IMR-90 (cell line): Measurements from ENCODE around the gene PRMT2. TPM values are rescaled to one million over a fixed set of nuclear protein-coding genes. Genes with fewer than 3 reads are reported as not detected.
A peak's percentile ranks its signal among the peaks of the same experiment; 100 is the strongest.

ENCODE experiments used
- ATAC-seq: fragments of 200-7000 bp; cut with Tn5 transposase; 2 replicates; pipeline ENCODE4 v1.9.1; 2020; ENCODE audit warnings: low read depth, mild to moderate bottlenecking, moderate library complexity
- BruUV-seq: library from RNA; stranded (reverse); fragments of 400-500 nt; replicated peaks from 2 replicates; lab custom pipeline; 2021; lab: Mats Ljungman, UMichigan
- CTCF ChIA-PET: fragments of 300-600 bp; formaldehyde crosslinking; extraction: SDS; loops from one replicate; lab custom pipeline; 2021; ENCODE audit warnings: antibody characterized with exemption; lab: Yijun Ruan, JAX
- POLR2A ChIA-PET: fragments of 300-600 bp; sonication (Branson Sonifier 250); formaldehyde crosslinking; loops from one replicate; lab custom pipeline; 2022; ENCODE audit warnings: antibody characterized with exemption; ENCODE audit not compliant: unreplicated experiment; lab: Charles Lee
- DNase-seq: peaks from one replicate; pipeline ENCODE4 v3.0.0; 2013
- H2AFZ ChIP-seq: replicated peaks from 2 replicates; pipeline ENCODE3; 2013; ENCODE audit warnings: low read length, mild to moderate bottlenecking; ENCODE audit not compliant: poor library complexity
- H2AK5ac ChIP-seq: 2 replicates; pipeline ENCODE4 v1.6.1; 2013; ENCODE audit warnings: low read depth, low read length, inconsistent platforms
- H2AK9ac ChIP-seq: replicated peaks from 2 replicates; pipeline ENCODE3; 2013; ENCODE audit warnings: mild to moderate bottlenecking, low read depth, low read length, moderate library complexity; ENCODE audit not compliant: poor library complexity
- H2BK120ac ChIP-seq: 2 replicates; pipeline ENCODE4 v1.6.1; 2013; ENCODE audit warnings: low read depth, low read length, inconsistent platforms
- H2BK15ac ChIP-seq: 3 replicates; pipeline ENCODE4 v1.6.1; 2013; ENCODE audit warnings: low read depth, low read length, inconsistent platforms
- H2BK20ac ChIP-seq: 2 replicates; pipeline ENCODE4 v1.6.1; 2013; ENCODE audit warnings: low read depth, mild to moderate bottlenecking, inconsistent platforms, low read length, moderate library complexity
- H2BK5ac ChIP-seq: 2 replicates; pipeline ENCODE4 v1.6.1; 2013; ENCODE audit warnings: mild to moderate bottlenecking, low read depth, low read length, inconsistent platforms; ENCODE audit not compliant: poor library complexity, severe bottlenecking
- H3K14ac ChIP-seq: replicated peaks from 2 replicates; pipeline ENCODE4 v1.6.1; 2013; ENCODE audit warnings: low read depth, low read length, inconsistent platforms
- H3K18ac ChIP-seq: 2 replicates; pipeline ENCODE4 v1.6.1; 2013; ENCODE audit warnings: low read depth, low read length, control low read depth
- H3K23ac ChIP-seq: 2 replicates; pipeline ENCODE4 v1.6.1; 2013; ENCODE audit warnings: low read depth, low read length, inconsistent platforms
- H3K27ac ChIP-seq: 2 replicates; pipeline ENCODE4 v1.5.1; 2013; ENCODE audit warnings: mild to moderate bottlenecking, control low read depth, low read length; ENCODE audit not compliant: insufficient read depth
- H3K27me3 ChIP-seq: 2 replicates; pipeline ENCODE4 v1.6.1; 2013; ENCODE audit warnings: low read length; ENCODE audit not compliant: control insufficient read depth, insufficient read depth
- H3K36me3 ChIP-seq: 2 replicates; pipeline ENCODE4 v1.6.1; 2013; ENCODE audit warnings: low read length, mixed read lengths; ENCODE audit not compliant: control insufficient read depth, insufficient read depth
- H3K4ac ChIP-seq: 2 replicates; pipeline ENCODE4 v1.6.1; 2013; ENCODE audit warnings: low read depth, low read length, inconsistent platforms
- H3K4me1 ChIP-seq: 2 replicates; pipeline ENCODE4 v1.6.1; 2013; ENCODE audit warnings: low read length, mixed read lengths; ENCODE audit not compliant: control insufficient read depth, insufficient read depth
- H3K4me2 ChIP-seq: 2 replicates; pipeline ENCODE4 v1.6.1; 2013; ENCODE audit warnings: low read depth, mild to moderate bottlenecking, control low read depth, low read length, moderate library complexity
- H3K4me3 ChIP-seq: 2 replicates; pipeline ENCODE4 v1.5.1; 2013; ENCODE audit warnings: low read depth, mild to moderate bottlenecking, control low read depth, low read length, moderate library complexity; ENCODE audit not compliant: insufficient read depth
- H3K56ac ChIP-seq: 2 replicates; pipeline ENCODE4 v1.6.1; 2013; ENCODE audit warnings: low read length, inconsistent platforms; ENCODE audit not compliant: insufficient read depth; ENCODE audit errors: extremely low read depth
- H3K79me1 ChIP-seq, 2 experiments: 2 replicates each; pipeline ENCODE4 v1.6.1; 2013; ENCODE audit warnings: low read length in 2 of 2, inconsistent platforms in 1 of 2, low read depth in 1 of 2
- H3K9ac ChIP-seq: 2 replicates; pipeline ENCODE4 v1.6.1; 2013; ENCODE audit warnings: low read depth, low read length, control low read depth
- H3K9me1 ChIP-seq: 2 replicates; pipeline ENCODE4 v1.6.1; 2013; ENCODE audit warnings: low read length, inconsistent platforms; ENCODE audit not compliant: insufficient read depth
- H3K9me3 ChIP-seq: 2 replicates; pipeline ENCODE4 v1.6.1; 2013; ENCODE audit warnings: low read length; ENCODE audit not compliant: control insufficient read depth, insufficient read depth
- H4K20me1 ChIP-seq: 2 replicates; pipeline ENCODE4 v1.6.1; 2013; ENCODE audit warnings: low read length, inconsistent platforms; ENCODE audit not compliant: insufficient read depth
- H4K5ac ChIP-seq: 2 replicates; pipeline ENCODE4 v1.6.1; 2013; ENCODE audit warnings: mild to moderate bottlenecking, low read depth, low read length, control low read depth
- H4K8ac ChIP-seq, 2 experiments: 2 replicates each; pipeline ENCODE4 v1.6.1; 2013; ENCODE audit warnings: low read depth in 2 of 2, low read length in 2 of 2, control low read depth in 1 of 2, inconsistent platforms in 1 of 2
- H4K91ac ChIP-seq: 2 replicates; pipeline ENCODE4 v1.6.1; 2013; ENCODE audit warnings: low read depth, low read length, inconsistent platforms; ENCODE audit not compliant: insufficient read depth
- CHD1 ChIP-seq: IDR thresholded peaks from 2 replicates; pipeline ENCODE4 v1.6.1; 2012; ENCODE audit warnings: low read depth, low read length, improper control_type of control experiment
- ELK1 ChIP-seq: fragments of 150-350 bp; IDR thresholded peaks from 2 replicates; pipeline ENCODE4 v1.6.1; 2016; ENCODE audit warnings: low read depth, mild to moderate bottlenecking, low read length, moderate library complexity, borderline replicate concordance
- MAFK ChIP-seq: IDR thresholded peaks from 2 replicates; pipeline ENCODE4 v1.6.1; 2012; ENCODE audit warnings: low read depth, low read length, improper control_type of control experiment
- MAZ ChIP-seq: IDR thresholded peaks from 2 replicates; pipeline ENCODE4 v1.6.1; 2012; ENCODE audit warnings: low read depth, mild to moderate bottlenecking, low read length, improper control_type of control experiment, moderate library complexity, borderline replicate concordance
- MXI1 ChIP-seq: IDR thresholded peaks from 2 replicates; pipeline ENCODE4 v1.6.1; 2012; ENCODE audit warnings: low read depth, mild to moderate bottlenecking, low read length, moderate library complexity, borderline replicate concordance
- NFE2L2 ChIP-seq: fragments of 150-350 bp; IDR thresholded peaks from 2 replicates; pipeline ENCODE4 v1.6.1; 2016; ENCODE audit warnings: low read depth, mild to moderate bottlenecking, low read length
- POLR2A ChIP-seq: IDR thresholded peaks from 2 replicates; pipeline ENCODE4 v1.6.1; 2012; ENCODE audit warnings: mild to moderate bottlenecking, low read depth, low read length
- RAD21 ChIP-seq: IDR thresholded peaks from 2 replicates; pipeline ENCODE4 v1.6.1; 2012; ENCODE audit warnings: low read length, improper control_type of control experiment
- SMC3 ChIP-seq: fragments of 150-350 bp; IDR thresholded peaks from 2 replicates; pipeline ENCODE4 v1.6.1; 2016; ENCODE audit warnings: low read depth, mild to moderate bottlenecking, antibody characterized with exemption, low read length, moderate library complexity
- WGBS, 2 experiments: methylation state at CpG; one replicate each; pipeline versions ENCODE4 v1.1.5 to v1.1.7; 2013; ENCODE audit warnings: missing lambda C conversion rate in 2 of 2; ENCODE audit not compliant: insufficient read length in 1 of 2; ENCODE audit errors: extremely low coverage in 2 of 2; 5-methylcytosine and 5-hydroxymethylcytosine counted together
- dilution Hi-C: fragments of 300-500 bp; cut with HindIII; formaldehyde crosslinking; loops from one replicate; pipeline ENCODE4 v1.14.3; 2018; ENCODE audit warnings: low sequenced_read_pairs; ENCODE audit not compliant: unreplicated experiment
- in situ Hi-C: fragments of 300-500 bp; cut with MboI; formaldehyde crosslinking; loops from 3 replicates; pipeline ENCODE4 v1.14.3; 2019; ENCODE audit warnings: low sequenced_read_pairs, inconsistent platforms, mixed read lengths
- intact Hi-C: fragments of 100-400 bp; cut with micrococcal nuclease; formaldehyde crosslinking; loops from 2 replicates; pipeline ENCODE4 v1.10.0; 2022
- polyA plus RNA-seq, 3 experiments: library from polyadenylated mRNA; depleted of rRNA; stranded (reverse); fragments of >200 nt; gene quantifications; 2 replicates each; pipeline ENCODE4 v1.2.3, GENCODE V29; 2012; ENCODE audit warnings: low replicate concordance in 1 of 3
- total RNA-seq: library from RNA; depleted of rRNA; stranded (reverse); fragments of >200 nt; gene quantifications from 2 replicates; pipeline ENCODE4 v1.2.3, GENCODE V29; 2012

Gene PRMT2
- total and polyA plus RNA-seq, 2 of the 4 experiments (the other 2 are of a cell fraction), result 126 to 159 TPM

- CTCF ChIA-PET, result interaction anchor here (0.6 kb wide), 1 partner anchor 358 kb away, joined by 5 read pairs; no protein-coding TSS in a partner anchor
Observed at GRCh38 chr21:46636181-46636512, 673 bp downstream of the PRMT2 start.

More at GRCh38 chr21:46636181-46636512, 673 bp downstream of the PRMT2 start:
- peak overlapping the region; percentile 96 for H2BK5ac ChIP-seq
- peaks cover 6% of the 10 kb centered on the region; the same call in 1 of the 2 replicates for H3K9me1 ChIP-seq
- H2AK5ac ChIP-seq, result peak overlapping the region; percentile 100
- DNase-seq, result no peak
- H4K8ac ChIP-seq, result no peak overlapping the region; a peak in 1 of 4 replicates
- H3K9me3 ChIP-seq, result no peaks in the 10 kb centered on the region
- peaks cover 9 to 36% of the 10 kb centered on the region in 2 experiments for H3K79me1 ChIP-seq
- no peak overlapping the region for H3K14ac ChIP-seq
- no peak overlapping the region for H2BK20ac ChIP-seq
- peak overlapping the region; percentile 99 for H3K4ac ChIP-seq
- no peak overlapping the region for H2BK120ac ChIP-seq
- peak overlapping the region; percentile 98; the same call in 1 of the 2 replicates for H3K27ac ChIP-seq
- peak overlapping the region; percentile 100 for H2AK9ac ChIP-seq
- H4K5ac ChIP-seq, result no peak overlapping the region
- no peak overlapping the region for H3K18ac ChIP-seq
- POLR2A ChIA-PET, result interaction anchor here (1.0 kb wide), 1 partner anchor 18 kb away, joined by 3 read pairs; no protein-coding TSS in a partner anchor
- H4K91ac ChIP-seq, result no peak overlapping the region
- H2BK15ac ChIP-seq, result no peak overlapping the region
- WGBS, 2 experiments, result no CpG with 5 or more reads among the region's 8 CpGs
- no peak overlapping the region for H3K56ac ChIP-seq
- H4K20me1 ChIP-seq, result peaks cover 27% of the 10 kb centered on the region
- BruUV-seq, result no TSS peak
- in situ Hi-C loops, result no loop called here
- H3K4me3 ChIP-seq, result peak overlapping the region; percentile 90
- TF ChIP-seq RAD21, result no peak
- TF ChIP-seq ELK1, result no peak
- no peak for TF ChIP-seq CHD1
- TF ChIP-seq SMC3, result no peak
- TF ChIP-seq POLR2A, result no peak
- TF ChIP-seq NFE2L2, result no peak
- TF ChIP-seq MAFK, result no peak
- TF ChIP-seq MAZ, result no peak
- no peak for TF ChIP-seq MXI1
- peak overlapping the region; percentile 99 for H3K9ac ChIP-seq
- no peak overlapping the region for H3K23ac ChIP-seq
- dilution Hi-C loops, result no loop called here
- ATAC-seq, result no peak
- peak overlapping the region; percentile 84 for H3K4me2 ChIP-seq
- H3K36me3 ChIP-seq, result peaks cover 4% of the 10 kb centered on the region
- peak overlapping the region; percentile 98 for H2AFZ ChIP-seq
- no peaks in the 10 kb centered on the region for H3K27me3 ChIP-seq
- intact Hi-C loops, result no loop called here
- peaks cover 4% of the 10 kb centered on the region for H3K4me1 ChIP-seq
